Bronchus fibroblast of lung (primary cell): ENCODE results near the gene RBP4. TPM values are rescaled to one million over a fixed set of nuclear protein-coding genes. Genes with fewer than 3 reads are reported as not detected.

Experiments used
- total RNA-seq: library from RNA; depleted of rRNA; stranded (reverse); fragments of >200 nt; gene quantifications from 2 replicates; pipeline ENCODE4 v1.2.3, GENCODE V29; 2015

Gene RBP4
- total RNA-seq, result 2.8 and 5.5 TPM in 2 replicates

DNA sequence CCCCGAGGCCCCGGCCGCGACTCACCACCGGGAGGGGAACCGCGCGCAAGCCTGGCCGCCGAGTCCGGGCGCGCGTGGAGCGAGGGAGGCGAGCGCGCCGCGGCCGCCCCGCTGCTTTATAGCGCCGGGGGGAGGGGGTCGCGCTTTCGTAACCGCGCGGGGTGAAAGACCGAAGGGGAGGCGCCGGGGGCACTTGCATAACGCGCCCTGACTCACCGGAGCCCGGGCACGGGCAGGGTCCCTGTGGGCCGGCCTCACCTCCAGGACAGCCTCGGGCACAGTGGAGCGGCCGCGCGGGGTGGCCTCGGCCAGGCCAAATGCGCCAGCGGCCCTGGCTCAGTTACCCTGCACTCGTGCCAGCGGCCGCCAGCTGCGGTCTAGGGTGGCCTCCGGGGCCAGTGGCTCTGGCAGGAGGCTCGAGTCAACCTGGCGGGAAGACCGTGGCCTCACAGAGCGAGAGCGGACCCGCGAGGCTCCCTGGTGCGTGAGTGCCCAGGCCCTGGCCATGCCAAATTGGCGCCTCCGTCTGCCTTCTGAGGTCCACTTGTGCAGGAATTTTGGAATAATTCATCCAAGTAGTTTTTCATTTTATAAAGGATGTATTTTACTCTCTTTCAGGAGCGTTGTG is at the start of gene RBP4:
TSS of gene RBP4 (minus strand) at position 90 of the 628 bp plus-strand sequence. CDS start 207 bp downstream, outside the sequence.

GRCh38 chr10:93612311-93612710 is 11.3 kb upstream of the RBP4 start, which contains the start of gene PDE6C:
Gene PDE6C (plus strand): TSS chr10:93612537. CDS start chr10:93612726, 189 bp downstream.

GRCh38 chr10:93566435-93567276 is 34.4 kb downstream of the RBP4 start, which contains the start of gene FFAR4:
Gene FFAR4 (plus strand): TSS chr10:93566665. CDS start chr10:93566721, 56 bp downstream.

Other genes with a start within 250 kb of the RBP4 start
- gene MYOF, start 118.9 kb downstream of the RBP4 start, total RNA-seq, result 138 and 147 TPM in 2 replicates
- gene CEP55, start 104.6 kb downstream of the RBP4 start, total RNA-seq, result 56.3 and 78.7 TPM in 2 replicates
- gene FFAR4, start 34.6 kb downstream of the RBP4 start, total RNA-seq, result not detected in 2 replicates
- not detected in 2 replicates for gene PDE6C, start 11.3 kb upstream of the RBP4 start, total RNA-seq
- 2.4 and 3.5 TPM in 2 replicates for gene FRA10AC1, start 101.4 kb upstream of the RBP4 start, total RNA-seq
- gene LGI1, start 156.7 kb upstream of the RBP4 start, total RNA-seq, result not detected in 2 replicates